HepG2 (cell line): ENCODE measurements around the gene RAB5B. TPM values are rescaled to one million over a fixed set of nuclear protein-coding genes. Genes with fewer than 3 reads are reported as not detected.

ENCODE experiments used
- ATAC-seq: fragments of 200-7000 bp; cut with Tn5 transposase; 3 replicates; pipeline ENCODE4 v1.9.1; 2020; ENCODE audit warnings: mild to moderate bottlenecking, moderate library complexity
- BruUV-seq: library from RNA; stranded (reverse); fragments of 400-500 nt; replicated peaks from 2 replicates; lab custom pipeline; 2021; lab: Mats Ljungman, UMichigan
- CTCF ChIA-PET: fragments of 300-600 bp; formaldehyde crosslinking; extraction: SDS; loops from one replicate; lab custom pipeline; 2021; ENCODE audit warnings: low total read pairs, inconsistent platforms, low intra/inter-chr PET ratio; lab: Yijun Ruan, JAX
- POLR2A ChIA-PET: fragments of 350-600 bp; sonication (Branson Sonifier 250); formaldehyde crosslinking; loops from one replicate; lab custom pipeline; 2020; ENCODE audit warnings: antibody characterized with exemption, inconsistent platforms; lab: Yijun Ruan, JAX
- DNase-seq: peaks from one replicate; pipeline ENCODE4 v3.0.0-alpha.2; 2015; ENCODE audit warnings: low spot score
- FAIRE-seq: peaks from 3 replicates; lab custom pipeline; 2011; peaks lifted over from hg19 to GRCh38; lab: Jason Lieb, UNC
- H2AFZ ChIP-seq: one replicate; pipeline ENCODE4 v1.6.1; 2011; ENCODE audit warnings: low read length, inconsistent platforms
- H3K27ac ChIP-seq: fragments of 300-600 bp; 3 replicates; pipeline ENCODE4 v1.8.0; 2011; ENCODE audit warnings: mixed run types, mild to moderate bottlenecking, mixed read lengths, low read length, inconsistent platforms; ENCODE audit not compliant: insufficient read depth; ENCODE audit errors: extremely low read length
- H3K27me3 ChIP-seq, 2 experiments: fragments of 200-600 bp in 1 of 2; 2 replicates in 1 of 2; 3 replicates in 1 of 2; pipeline versions ENCODE4 v1.6.0 to v1.8.0; 2011; ENCODE audit warnings: low read length in 2 of 2, mild to moderate bottlenecking in 2 of 2, moderate library complexity in 2 of 2, inconsistent platforms in 1 of 2; ENCODE audit not compliant: insufficient read depth in 2 of 2, control insufficient read depth in 1 of 2
- H3K36me3 ChIP-seq, 2 experiments: fragments of 200-600 bp in 1 of 2; replicated peaks in 1 of 2; 2 replicates in 1 of 2; 3 replicates in 1 of 2; pipeline versions ENCODE4 v1.5.1 to v1.8.0; 2011; ENCODE audit warnings: low read length in 2 of 2, inconsistent platforms in 1 of 2; ENCODE audit not compliant: insufficient read depth in 2 of 2, control insufficient read depth in 1 of 2
- H3K4me1 ChIP-seq: 2 replicates; pipeline ENCODE4 v1.5.1; 2012; ENCODE audit warnings: low read length, inconsistent platforms; ENCODE audit not compliant: insufficient read depth
- H3K4me2 ChIP-seq: 2 replicates; pipeline ENCODE4 v1.6.0; 2011; ENCODE audit warnings: low read depth, low read length, inconsistent platforms
- H3K4me3 ChIP-seq, 3 experiments: fragments of 200-600 bp in 1 of 3; sonication (generic), shearing (Covaris generic) in 1 of 3; replicated peaks in 1 of 3; 2 replicates each; pipeline ENCODE4 v1.5.1; 2011 to 2016; ENCODE audit warnings: low read length in 3 of 3, inconsistent platforms in 2 of 3, low read depth in 2 of 3, mild to moderate bottlenecking in 2 of 3, control low read depth in 1 of 3, mixed read lengths in 1 of 3; ENCODE audit not compliant: insufficient read depth in 1 of 3
- H3K79me2 ChIP-seq: one replicate; pipeline ENCODE4 v1.6.1; 2011; ENCODE audit warnings: low read length, inconsistent platforms; ENCODE audit not compliant: insufficient read depth
- H3K9ac ChIP-seq: 2 replicates; pipeline ENCODE4 v1.6.0; 2011; ENCODE audit warnings: mild to moderate bottlenecking, low read depth, low read length, inconsistent platforms; ENCODE audit not compliant: insufficient read depth
- H3K9me3 ChIP-seq: 2 replicates; pipeline ENCODE4 v1.5.1; 2012; ENCODE audit warnings: mild to moderate bottlenecking, low read length
- H4K20me1 ChIP-seq: 2 replicates; pipeline ENCODE4 v1.6.0; 2011; ENCODE audit warnings: inconsistent platforms, mild to moderate bottlenecking, low read length, moderate library complexity; ENCODE audit not compliant: insufficient read depth
- ATF1 ChIP-seq: IDR thresholded peaks from 2 replicates; pipeline ENCODE4 v1.6.1; 2016; ENCODE audit warnings: mild to moderate bottlenecking, control low read depth
- ATRX ChIP-seq: sonication (generic); formaldehyde crosslinking; IDR thresholded peaks from 2 replicates; pipeline ENCODE4 v1.4.0; 2020; ENCODE audit warnings: missing genetic modification reagents, borderline replicate concordance
- HNF4A ChIP-seq: sonication (generic); formaldehyde crosslinking; IDR thresholded peaks from 2 replicates; pipeline ENCODE4 v1.4.0; 2020; ENCODE audit warnings: missing genetic modification reagents
- MAFF ChIP-seq: IDR thresholded peaks from 2 replicates; pipeline ENCODE4 v1.6.1; 2011; ENCODE audit warnings: low read depth, low read length, improper control_type of control experiment
- MAFK ChIP-seq, 2 experiments: IDR thresholded peaks in 1 of 2; conservative IDR thresholded peaks in 1 of 2; 2 replicates each; pipeline ENCODE4 v1.6.1; 2011; ENCODE audit warnings: improper control_type of control experiment in 2 of 2, low read length in 2 of 2
- NPAS2 ChIP-seq: sonication (generic); formaldehyde crosslinking; IDR thresholded peaks from 2 replicates; pipeline ENCODE4 v1.8.0; 2022; ENCODE audit warnings: mild to moderate bottlenecking, missing genetic modification reagents, borderline replicate concordance
- REPIN1 ChIP-seq: sonication (generic); formaldehyde crosslinking; IDR thresholded peaks from 2 replicates; pipeline ENCODE4 v1.8.0; 2022; ENCODE audit warnings: missing genetic modification reagents, low read depth, mild to moderate bottlenecking, borderline replicate concordance
- SCMH1 ChIP-seq: sonication (generic); formaldehyde crosslinking; IDR thresholded peaks from 2 replicates; pipeline ENCODE4 v1.9.0; 2021; ENCODE audit warnings: missing genetic modification reagents, mild to moderate bottlenecking, borderline replicate concordance
- THYN1 ChIP-seq: sonication (generic); formaldehyde crosslinking; IDR thresholded peaks from 2 replicates; pipeline ENCODE4 v1.8.1; 2023; ENCODE audit warnings: low read depth, mild to moderate bottlenecking, moderate library complexity, missing genetic modification reagents, borderline replicate concordance
- ZBTB1 ChIP-seq: sonication (generic); formaldehyde crosslinking; IDR thresholded peaks from 2 replicates; pipeline ENCODE4 v1.4.0; 2020; ENCODE audit warnings: missing genetic modification reagents, borderline replicate concordance
- ZFP90 ChIP-seq: sonication (generic); formaldehyde crosslinking; IDR thresholded peaks from 2 replicates; pipeline ENCODE4 v1.8.0; 2022; ENCODE audit warnings: missing genetic modification reagents, mild to moderate bottlenecking, inconsistent platforms, borderline replicate concordance
- ZNF18 ChIP-seq: sonication (generic); formaldehyde crosslinking; IDR thresholded peaks from 2 replicates; pipeline ENCODE4 v1.8.0; 2022; ENCODE audit warnings: mild to moderate bottlenecking, missing genetic modification reagents; ENCODE audit not compliant: insufficient replicate concordance
- ZNF30 ChIP-seq: sonication (generic); formaldehyde crosslinking; IDR thresholded peaks from 2 replicates; pipeline ENCODE4 v1.5.0; 2020; ENCODE audit warnings: mild to moderate bottlenecking, missing genetic modification reagents
- ZNF530 ChIP-seq: sonication (generic); formaldehyde crosslinking; IDR thresholded peaks from 2 replicates; pipeline ENCODE4 v1.5.0; 2020; ENCODE audit warnings: low read depth, mild to moderate bottlenecking, missing genetic modification reagents
- ZNF629 ChIP-seq: sonication (generic); formaldehyde crosslinking; conservative IDR thresholded peaks from 2 replicates; pipeline ENCODE4 v1.5.0; 2020; ENCODE audit warnings: missing genetic modification reagents
- ZNF782 ChIP-seq: sonication (generic); formaldehyde crosslinking; IDR thresholded peaks from 2 replicates; pipeline ENCODE4 v1.4.0; 2020; ENCODE audit warnings: missing genetic modification reagents, mild to moderate bottlenecking, borderline replicate concordance
- WGBS: methylation state at CpG from one replicate; pipeline ENCODE4 v1.1.6; 2017; ENCODE audit warnings: low lambda C conversion rate; 5-methylcytosine and 5-hydroxymethylcytosine counted together
- in situ Hi-C: cut with HindIII; loops from 2 replicates; pipeline ENCODE4 v1.10.0; 2017; ENCODE audit warnings: low pct_unique_long_range_greater_than_20kb; ENCODE audit not compliant: extremely low pct_ligation_motif_present
- intact Hi-C: fragments of 100-400 bp; cut with micrococcal nuclease; formaldehyde crosslinking; loops from one replicate; pipeline ENCODE4 v1.10.0; 2022; ENCODE audit not compliant: unreplicated experiment
- polyA plus RNA-seq, 8 experiments: library from polyadenylated mRNA; depleted of rRNA in 3 of 8; stranded (reverse) in 7 of 8; unstranded in 1 of 8; fragments of >200 nt; fragmentation: Illumina TruSeq in 4 of 8; extraction: Trizol in 4 of 8; gene quantifications; 2 replicates each; pipeline versions ENCODE4 v1.2.1 to v1.2.3, GENCODE V29; 2011 to 2016; ENCODE audit warnings: low read depth in 4 of 8, missing spikeins in 1 of 8, mixed read lengths in 1 of 8; ENCODE audit not compliant: insufficient read depth in 1 of 8
- total RNA-seq, 5 experiments: library from RNA; depleted of rRNA; stranded (reverse); fragments of >200 nt; fragmentation: Illumina TruSeq; extraction: Trizol; gene quantifications; 2 replicates each; pipeline ENCODE4 v1.2.3, GENCODE V29; 2016; ENCODE audit warnings: low read depth in 1 of 5

RAB5B gene
- total and polyA plus RNA-seq, 2 of the 13 experiments (the other 11 are each of a cell fraction or from before 2014, with no cell fraction given) = 26.0 to 68.3 TPM

- CTCF ChIA-PET = no interaction called here
- Histone ChIP-seq H4K20me1 (no peaks in the 10 kb centered on the region), H3K27ac (no peak overlapping the region), H3K4me1 (no peaks in the 10 kb centered on the region), H3K4me3 (no peak overlapping the region), H3K4me2 (no peak overlapping the region), H3K9me3 (no peaks in the 10 kb centered on the region), H3K9ac (no peak overlapping the region), H3K79me2 (peaks cover 2% of the 10 kb centered on the region), H3K36me3 (peaks cover 1 to 21% of the 10 kb centered on the region in 2 experiments; a peak in 4 of 5 replicates), H3K27me3 (no peaks in the 10 kb centered on the region), H2AFZ (no peak overlapping the region)
- DNase-seq (no peak), FAIRE-seq (no peak), ATAC-seq (no peak)
- intact Hi-C loops = no loop called here
- POLR2A ChIA-PET = interaction anchor here (0.9 to 5.6 kb wide), 2 partner anchors 9 to 12 kb away, joined by 4 to 45 read pairs; partner anchors contain the start of gene RAB5B
- WGBS = 96% methylated on average over 4 of the region's 4 CpGs
- in situ Hi-C loops = no loop called here
- TF ChIP-seq MAFK (conservative IDR thresholded peaks at IDR 0.05 in 1 of 2, IDR thresholded peaks at IDR 0.05 in 1 of 2; ENCODE audit: low read length in 2 of 2) = peak in 1 of 2 experiments; percentile 81; a peak in 3 of 4 replicates
- TF ChIP-seq MAFF = peak; percentile 64; the same call in 1 of the 2 replicates
- TF ChIP-seq ZNF530 (CRISPR knock-in tag) = no peak
- BruUV-seq = no TSS peak
Observed at GRCh38 chr12:55983232-55983842, 9.5 kb downstream of the RAB5B start.

GRCh38 chr12:55984861-55985260 lies 11.0 kb downstream of the RAB5B start:
- Histone ChIP-seq H3K36me3 (peaks cover 4 to 26% of the 10 kb centered on the region in 2 experiments; a peak in 4 of 5 replicates), H4K20me1 (no peaks in the 10 kb centered on the region), H3K27me3 (no peaks in the 10 kb centered on the region), H3K4me1 (no peaks in the 10 kb centered on the region), H3K79me2 (no peaks in the 10 kb centered on the region), H3K4me3 (no peak overlapping the region), H3K4me2 (no peak overlapping the region), H3K9me3 (no peaks in the 10 kb centered on the region), H3K9ac (no peak overlapping the region), H2AFZ (no peak overlapping the region), H3K27ac (no peak overlapping the region)
- ATAC-seq (no peak), FAIRE-seq (no peak), DNase-seq (no peak)
- BruUV-seq = no TSS peak
- POLR2A ChIA-PET = interaction anchor here (0.7 to 5.6 kb wide), 5 partner anchors 11 to 99 kb away, joined by 3 to 45 read pairs (median 4); partner anchors contain the start of genes RAB5B and SUOX
- WGBS = 72% methylated on average over 2 of the region's 2 CpGs
- in situ Hi-C loops = no loop called here
- CTCF ChIA-PET = no interaction called here
- intact Hi-C loops = no loop called here
- TF ChIP-seq NPAS2 (CRISPR knock-in tag) (no peak), ZFP90 (CRISPR knock-in tag) (no peak), REPIN1 (CRISPR knock-in tag) (no peak), HNF4A (CRISPR knock-in tag) (no peak), ZNF30 (CRISPR knock-in tag) (no peak), ZBTB1 (CRISPR knock-in tag) (no peak), ATF1 (CRISPR knock-in tag) (no peak), SCMH1 (CRISPR knock-in tag) (no peak), ZNF782 (CRISPR knock-in tag) (no peak), ATRX (CRISPR knock-in tag) (no peak), ZNF18 (CRISPR knock-in tag) (no peak), ZNF629 (CRISPR knock-in tag) (no peak), THYN1 (CRISPR knock-in tag) (no peak)
